Cardiac fibroblast (primary cell): Measurements from ENCODE around the gene KIFC3.

Experiments used
- DNase-seq, 2 donors: peaks; one replicate each; pipeline versions ENCODE4 v3.0.0 to v3.0.0-alpha.2; 2010; ENCODE audit warnings: low read depth in 2 of 2
- H3K4me3 ChIP-seq, 2 donors: replicated peaks in 1 of 2; 1 replicate in 1 of 2; 2 replicates in 1 of 2; pipeline ENCODE4 v1.5.1; 2011; ENCODE audit warnings: low read depth in 2 of 2, low read length in 2 of 2, mild to moderate bottlenecking in 2 of 2, moderate library complexity in 1 of 2
- TF ChIP-seq, protein P1 (sequence below): IDR thresholded peaks from one replicate; pipeline ENCODE4 v1.5.1; 2011; ENCODE audit warnings: low read depth, mild to moderate bottlenecking, low read length, inconsistent platforms

The KIFC3 gene

DNA sequence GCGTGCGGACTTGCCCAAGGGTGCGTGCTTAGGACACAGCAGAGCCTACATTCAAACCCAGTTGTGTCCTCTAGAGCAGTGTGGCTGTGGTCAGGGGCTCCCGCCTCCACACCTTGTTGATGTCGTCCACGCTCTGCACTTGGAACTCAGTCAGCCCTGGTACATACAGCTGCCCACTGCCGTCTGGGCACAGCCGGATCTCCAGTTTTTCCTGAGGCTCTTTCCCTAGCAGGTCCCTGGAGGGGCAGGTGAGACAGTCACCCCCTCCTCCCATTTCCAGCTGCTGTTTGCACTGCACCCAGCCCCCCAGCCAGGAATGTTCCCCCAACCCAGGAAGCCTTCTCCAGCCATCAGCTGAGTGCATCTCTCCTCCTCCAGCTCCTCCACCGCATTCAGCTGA is 41.0 kb downstream of the KIFC3 start:
- no peak overlapping the region for H3K4me3 ChIP-seq
- DNase-seq: no peak
- TF ChIP-seq, protein P1, sequence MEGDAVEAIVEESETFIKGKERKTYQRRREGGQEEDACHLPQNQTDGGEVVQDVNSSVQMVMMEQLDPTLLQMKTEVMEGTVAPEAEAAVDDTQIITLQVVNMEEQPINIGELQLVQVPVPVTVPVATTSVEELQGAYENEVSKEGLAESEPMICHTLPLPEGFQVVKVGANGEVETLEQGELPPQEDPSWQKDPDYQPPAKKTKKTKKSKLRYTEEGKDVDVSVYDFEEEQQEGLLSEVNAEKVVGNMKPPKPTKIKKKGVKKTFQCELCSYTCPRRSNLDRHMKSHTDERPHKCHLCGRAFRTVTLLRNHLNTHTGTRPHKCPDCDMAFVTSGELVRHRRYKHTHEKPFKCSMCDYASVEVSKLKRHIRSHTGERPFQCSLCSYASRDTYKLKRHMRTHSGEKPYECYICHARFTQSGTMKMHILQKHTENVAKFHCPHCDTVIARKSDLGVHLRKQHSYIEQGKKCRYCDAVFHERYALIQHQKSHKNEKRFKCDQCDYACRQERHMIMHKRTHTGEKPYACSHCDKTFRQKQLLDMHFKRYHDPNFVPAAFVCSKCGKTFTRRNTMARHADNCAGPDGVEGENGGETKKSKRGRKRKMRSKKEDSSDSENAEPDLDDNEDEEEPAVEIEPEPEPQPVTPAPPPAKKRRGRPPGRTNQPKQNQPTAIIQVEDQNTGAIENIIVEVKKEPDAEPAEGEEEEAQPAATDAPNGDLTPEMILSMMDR: no peak

DNA sequence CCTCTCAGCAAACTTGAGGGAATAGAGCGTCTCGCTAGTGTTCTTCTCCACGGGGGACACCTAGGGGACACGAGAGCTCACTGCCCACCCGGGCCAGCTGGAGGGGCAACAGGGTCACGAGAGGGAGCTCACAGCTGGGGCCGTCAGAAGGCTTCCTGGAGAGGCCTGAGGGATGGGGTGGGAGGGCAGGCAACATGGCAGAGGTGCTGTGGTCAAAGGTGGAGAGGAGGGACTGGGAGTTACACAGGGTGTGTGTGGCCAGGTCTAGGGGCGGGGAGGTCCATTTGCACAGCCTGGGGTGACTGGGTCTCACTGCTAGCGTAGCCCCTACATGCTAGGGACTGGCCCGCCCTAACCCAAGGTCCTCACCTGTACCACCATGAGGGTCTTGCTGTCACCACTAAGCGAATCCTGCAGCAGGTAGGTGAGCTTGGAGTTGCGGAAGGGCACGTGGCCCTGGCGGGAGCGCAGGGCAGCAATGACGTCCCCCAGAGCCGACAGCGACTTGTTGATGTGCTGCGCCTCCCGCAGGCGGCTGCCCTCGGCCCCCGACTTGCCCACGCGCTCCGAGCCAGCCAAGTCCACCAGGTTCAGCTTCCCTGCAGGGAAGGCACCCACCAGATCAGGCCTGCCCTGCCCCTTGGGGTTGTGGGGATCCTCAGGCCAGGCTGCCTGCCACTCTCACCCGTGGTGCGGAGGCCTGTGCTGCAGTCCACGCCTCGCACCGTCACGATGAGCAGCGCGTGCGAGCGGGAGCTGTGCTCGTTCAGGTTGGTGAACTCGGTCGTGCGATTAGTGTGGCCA is 41.7 kb downstream of the KIFC3 start:
- TF ChIP-seq, protein P1: no peak
- no peak overlapping the region for H3K4me3 ChIP-seq
- no peak for DNase-seq

DNA sequence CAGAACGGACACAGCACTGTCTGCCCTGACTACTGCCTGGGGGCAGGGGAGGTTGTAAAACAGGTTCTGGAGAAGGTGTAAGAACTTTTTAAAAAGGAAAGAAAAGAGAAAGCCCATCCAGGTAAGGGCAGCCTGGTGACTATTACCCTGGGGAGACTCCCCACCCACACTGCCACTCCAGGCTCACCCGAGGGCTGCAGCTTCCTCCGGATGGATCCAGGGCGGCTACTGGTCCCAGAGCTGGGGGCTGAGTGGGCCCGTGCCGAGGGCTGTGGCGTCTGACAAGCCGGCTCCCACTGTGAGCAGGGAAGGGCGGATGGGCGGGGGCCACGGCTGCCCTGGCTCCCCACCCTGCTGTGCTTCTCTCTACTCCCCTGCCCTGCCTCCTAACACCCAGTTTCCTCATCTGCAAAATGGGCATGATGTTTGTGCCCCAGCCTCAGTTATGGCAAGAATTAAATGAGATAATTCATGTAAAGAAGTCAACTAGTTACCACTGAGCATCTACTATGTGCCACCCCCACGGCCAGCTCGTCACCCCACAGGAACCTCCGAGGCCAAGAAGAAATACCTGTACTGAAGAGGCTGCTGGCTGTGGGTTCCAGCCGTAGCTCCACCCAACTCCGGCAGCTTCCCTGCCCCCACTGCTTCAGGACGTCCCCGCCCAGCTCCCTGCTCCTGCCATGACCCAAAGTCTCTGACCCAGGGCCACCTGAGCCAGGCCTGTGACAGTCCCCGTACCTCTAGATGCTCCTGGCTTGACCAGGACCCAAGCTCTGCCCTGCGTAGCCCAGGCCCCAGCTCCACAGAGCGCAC is 42.5 kb downstream of the KIFC3 start:
- no peak overlapping the region for H3K4me3 ChIP-seq
- TF ChIP-seq, protein P1: no peak
- no peak for DNase-seq

GRCh38 chr16:57759131-57759530 is 43.2 kb downstream of the KIFC3 start:
- DNase-seq: no peak
- no peak overlapping the region for H3K4me3 ChIP-seq

DNA sequence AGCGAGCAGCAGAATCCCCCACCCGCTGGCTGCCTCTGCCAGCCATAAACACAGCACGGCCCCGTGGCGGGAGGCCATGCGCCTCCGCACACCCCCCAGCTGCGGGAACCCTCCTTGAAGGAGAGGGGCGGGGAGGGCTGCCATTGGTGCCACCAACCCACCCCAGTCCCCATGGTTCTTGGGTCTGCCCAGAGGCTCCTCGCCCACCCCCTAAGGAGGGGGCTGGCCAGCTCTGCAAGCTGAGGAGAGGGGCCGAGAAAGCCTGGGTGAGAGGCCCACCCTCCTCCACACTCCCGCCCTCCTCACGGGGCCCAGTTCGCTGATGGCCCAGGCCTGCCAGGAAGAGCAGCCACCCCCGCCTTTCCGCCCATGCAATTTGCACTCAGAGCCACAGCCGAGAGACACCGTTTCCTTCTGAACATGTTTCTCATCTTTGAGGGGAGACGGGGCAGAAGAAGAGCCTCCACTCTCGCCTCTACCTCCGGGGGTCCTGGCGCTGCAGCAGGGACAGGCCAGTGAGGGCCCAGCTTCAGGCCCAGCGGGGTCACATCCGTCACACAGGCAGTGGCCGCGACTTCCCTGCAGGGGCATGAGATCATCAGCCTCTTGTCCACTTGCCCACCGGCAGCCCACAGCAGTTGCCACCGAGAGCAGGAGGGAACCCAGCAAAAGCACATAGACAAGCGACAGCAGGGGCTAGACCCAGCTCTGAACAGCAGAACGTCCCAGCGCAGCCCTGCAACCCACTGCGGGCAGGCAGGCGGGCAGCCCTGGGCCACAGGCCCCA is 43.8 kb downstream of the KIFC3 start:
- no peak for DNase-seq
- no peak overlapping the region for H3K4me3 ChIP-seq
- TF ChIP-seq, protein P1: no peak

More at GRCh38 chr16:57759131-57759530, 43.2 kb downstream of the KIFC3 start:
- TF ChIP-seq, protein P1: no peak

- TF ChIP-seq, protein P1: no peak
- no peak for DNase-seq
- H3K4me3 ChIP-seq: no peak overlapping the region
Measured at GRCh38 chr16:57757883-57758282, 44.4 kb downstream of the KIFC3 start.
